GM12878 (cell line): Measurements from ENCODE around the gene SIK3. TPM values are rescaled to one million over a fixed set of nuclear protein-coding genes. Genes with fewer than 3 reads are reported as not detected.

Source experiments
- ATAC-seq: fragments of 200-7000 bp; cut with Tn5 transposase; 3 replicates; pipeline ENCODE4 v1.9.1; 2020; ENCODE audit warnings: mild to moderate bottlenecking, moderate library complexity
- BruUV-seq: library from RNA; stranded (reverse); fragments of 400-500 nt; replicated peaks from 2 replicates; lab custom pipeline; 2021; lab: Mats Ljungman, UMichigan
- CTCF ChIA-PET: fragments of 300-600 bp; sonication (Branson Sonifier 250); formaldehyde crosslinking; extraction: SDS; loops from one replicate; lab custom pipeline; 2021; ENCODE audit warnings: inconsistent platforms; lab: Yijun Ruan, JAX
- POLR2A ChIA-PET: fragments of 350-600 bp; formaldehyde crosslinking; extraction: SDS; loops from one replicate; lab custom pipeline; 2021; ENCODE audit warnings: inconsistent platforms; lab: Charles Lee
- RAD21 ChIA-PET: fragments of 300-600 bp; sonication (Branson Sonifier 250); formaldehyde crosslinking; loops from one replicate; lab custom pipeline; 2023; ENCODE audit warnings: antibody characterized with exemption; ENCODE audit not compliant: unreplicated experiment; lab: Charles Lee
- SMC1A ChIA-PET: fragments of 300-600 bp; sonication (Branson Sonifier 250); formaldehyde crosslinking; loops from one replicate; lab custom pipeline; 2023; ENCODE audit not compliant: unreplicated experiment, uncharacterized antibody; lab: Charles Lee
- DNase-seq: peaks from one replicate; pipeline ENCODE4 v3.0.0-alpha.2; 2011; ENCODE audit warnings: low read depth, low spot score
- FAIRE-seq: peaks from 3 replicates; lab custom pipeline; 2011; peaks lifted over from hg19 to GRCh38; lab: Jason Lieb, UNC
- H2AFZ ChIP-seq: 2 replicates; pipeline ENCODE4 v1.6.0; 2011; ENCODE audit warnings: low read depth, low read length, control low read depth; ENCODE audit not compliant: control insufficient read depth
- H3K27ac ChIP-seq: 2 replicates; pipeline ENCODE4 v1.5.1; 2011; ENCODE audit warnings: control low read depth; ENCODE audit not compliant: control insufficient read depth, insufficient read depth
- H3K27me3 ChIP-seq, 2 experiments: replicated peaks in 1 of 2; 2 replicates each; pipeline versions ENCODE4 v1.6.0 to v1.6.1; 2011; ENCODE audit warnings: low read length in 1 of 2; ENCODE audit not compliant: control insufficient read depth in 2 of 2, insufficient read depth in 2 of 2
- H3K36me3 ChIP-seq, 2 experiments: 2 replicates each; pipeline ENCODE4 v1.5.1; 2011; ENCODE audit warnings: low read length in 1 of 2; ENCODE audit not compliant: control insufficient read depth in 2 of 2, insufficient read depth in 2 of 2
- H3K4me1 ChIP-seq: 2 replicates; pipeline ENCODE4 v1.6.1; 2011; ENCODE audit warnings: mild to moderate bottlenecking, low read length, moderate library complexity, mixed read lengths; ENCODE audit not compliant: control insufficient read depth, insufficient read depth
- H3K4me2 ChIP-seq: 2 replicates; pipeline ENCODE4 v1.6.0; 2011; ENCODE audit warnings: control low read depth; ENCODE audit not compliant: control insufficient read depth, insufficient read depth
- H3K4me3 ChIP-seq: fragments of 200-600 bp; sonication (generic); 2 replicates; pipeline ENCODE4 v1.5.1; 2016
- H3K79me2 ChIP-seq: 2 replicates; pipeline ENCODE4 v1.6.0; 2011; ENCODE audit warnings: low read length; ENCODE audit not compliant: control insufficient read depth, insufficient read depth
- H3K9ac ChIP-seq: 2 replicates; pipeline ENCODE4 v1.8.0; 2011; ENCODE audit warnings: low read length, control low read depth, mixed read lengths; ENCODE audit not compliant: control insufficient read depth, insufficient read depth
- H3K9me3 ChIP-seq: replicated peaks from 3 replicates; pipeline ENCODE4 v1.5.1; 2011; ENCODE audit warnings: mild to moderate bottlenecking, low read length; ENCODE audit not compliant: control insufficient read depth, insufficient read depth
- H4K20me1 ChIP-seq: 2 replicates; pipeline ENCODE4 v1.6.0; 2011; ENCODE audit not compliant: control insufficient read depth, insufficient read depth
- NR2F1 ChIP-seq: fragments of 450-650 bp; conservative IDR thresholded peaks from 2 replicates; pipeline ENCODE4 v1.6.1; 2017; ENCODE audit warnings: mild to moderate bottlenecking
- WGBS: methylation state at CpG from one replicate; pipeline ENCODE4 v1.1.6; 2016; ENCODE audit warnings: low lambda C conversion rate; ENCODE audit not compliant: insufficient replicate concordance, insufficient coverage; ENCODE audit errors: missing lambda C conversion rate; 5-methylcytosine and 5-hydroxymethylcytosine counted together
- in situ Hi-C: fragments of 300-500 bp; cut with MboI; formaldehyde crosslinking; loops from 9 replicates; pipeline ENCODE4 v1.14.3; 2018; ENCODE audit warnings: mixed read lengths
- intact Hi-C: fragments of 100-400 bp; cut with micrococcal nuclease; formaldehyde crosslinking; loops from one replicate; pipeline ENCODE4 v1.14.2; 2022; ENCODE audit not compliant: unreplicated experiment
- polyA plus RNA-seq, 11 experiments: library from polyadenylated mRNA; depleted of rRNA in 4 of 11; unstranded in 6 of 11; stranded (reverse) in 5 of 11; fragments of >200 nt; fragmentation: Nextera tagmentation in 4 of 11; fragmentation: Illumina TruSeq in 1 of 11; extraction: Ambion mirVana in 4 of 11; extraction: Trizol in 1 of 11; gene quantifications; 1 replicate in 1 of 11; 2 replicates in 10 of 11; pipeline versions ENCODE4 v1.2.1 to v1.2.3, GENCODE V29; 2011 to 2016; ENCODE audit warnings: inconsistent platforms in 2 of 11, missing spikeins in 2 of 11, low read depth in 1 of 11
- total RNA-seq, 4 experiments: library from RNA; depleted of rRNA in 3 of 4; stranded (reverse); fragments of >200 nt in 3 of 4; fragmentation: Illumina TruSeq in 1 of 4; extraction: Trizol in 1 of 4; gene quantifications; 2 replicates each; pipeline versions ENCODE4 v1.2.1 to v1.2.3, GENCODE V29; 2013 to 2021
- TF ChIP-seq, protein P1 (sequence below): IDR thresholded peaks from 2 replicates; pipeline ENCODE4 v1.6.1; 2012; ENCODE audit warnings: mild to moderate bottlenecking, low read depth, low read length
- TF ChIP-seq, protein P2 (sequence below): IDR thresholded peaks from 2 replicates; pipeline ENCODE4 v1.6.1; 2012; ENCODE audit warnings: low read length, inconsistent platforms

SIK3 gene
- total and polyA plus RNA-seq, 10 of the 15 experiments (the other 5 are each of a cell fraction or from before 2014, with no cell fraction given): 2.5 to 31.9 (median 11.1) TPM

DNA sequence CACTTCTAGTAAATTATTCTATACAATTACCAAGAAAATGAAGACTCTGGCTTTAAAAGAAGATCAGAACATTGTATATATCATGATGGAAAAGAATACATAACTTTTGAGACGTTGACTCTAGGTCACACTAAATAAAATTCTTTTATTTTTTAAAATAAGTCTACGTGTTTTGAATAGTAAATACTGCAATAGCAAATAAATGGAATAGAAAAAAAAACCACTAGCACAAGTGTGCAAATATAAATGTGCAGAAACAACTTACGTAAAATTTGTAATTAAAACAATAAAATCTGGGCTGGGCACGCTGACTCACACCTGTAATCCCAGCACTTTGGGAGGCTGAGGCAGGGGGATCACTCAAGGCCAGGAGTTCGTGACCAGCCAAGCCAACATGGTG, 17.9 kb downstream of the SIK3 start:
- FAIRE-seq: no peak
- no peak overlapping the region for H3K4me2 ChIP-seq
- no peak for DNase-seq
- no peak overlapping the region for H3K4me3 ChIP-seq
- RAD21 ChIA-PET: interaction anchor here (1.4 kb wide), 1 partner anchor 9 kb away, joined by 3 read pairs; no protein-coding TSS in a partner anchor
- in situ Hi-C loops: no loop called here
- CTCF ChIA-PET: no interaction called here
- H2AFZ ChIP-seq: no peak overlapping the region
- no peak overlapping the region for H3K27ac ChIP-seq
- no peaks in the 10 kb centered on the region for H4K20me1 ChIP-seq
- no peak for ATAC-seq
- H3K9ac ChIP-seq: no peak overlapping the region
- H3K79me2 ChIP-seq: peaks cover 63% of the 10 kb centered on the region
- H3K27me3 ChIP-seq: no peaks in the 10 kb centered on the region
- POLR2A ChIA-PET: no interaction called here
- BruUV-seq: no TSS peak
- peaks cover 22% of the 10 kb centered on the region for H3K4me1 ChIP-seq
- 94% methylated on average over 5 of the region's 5 CpGs for WGBS
- H3K9me3 ChIP-seq: no peaks in the 10 kb centered on the region
- 0 out of 4 replicates have a peak, but pooled peaks cover 0 to 1% of the 10 kb centered on the region in 2 experiments for H3K36me3 ChIP-seq
- intact Hi-C loops: no loop called here
- SMC1A ChIA-PET: interaction anchor here (1.0 to 5.3 kb wide), 3 partner anchors 9 to 150 kb away, joined by 3 to 29 read pairs (median 3); no protein-coding TSS in a partner anchor
- TF ChIP-seq, protein P1, sequence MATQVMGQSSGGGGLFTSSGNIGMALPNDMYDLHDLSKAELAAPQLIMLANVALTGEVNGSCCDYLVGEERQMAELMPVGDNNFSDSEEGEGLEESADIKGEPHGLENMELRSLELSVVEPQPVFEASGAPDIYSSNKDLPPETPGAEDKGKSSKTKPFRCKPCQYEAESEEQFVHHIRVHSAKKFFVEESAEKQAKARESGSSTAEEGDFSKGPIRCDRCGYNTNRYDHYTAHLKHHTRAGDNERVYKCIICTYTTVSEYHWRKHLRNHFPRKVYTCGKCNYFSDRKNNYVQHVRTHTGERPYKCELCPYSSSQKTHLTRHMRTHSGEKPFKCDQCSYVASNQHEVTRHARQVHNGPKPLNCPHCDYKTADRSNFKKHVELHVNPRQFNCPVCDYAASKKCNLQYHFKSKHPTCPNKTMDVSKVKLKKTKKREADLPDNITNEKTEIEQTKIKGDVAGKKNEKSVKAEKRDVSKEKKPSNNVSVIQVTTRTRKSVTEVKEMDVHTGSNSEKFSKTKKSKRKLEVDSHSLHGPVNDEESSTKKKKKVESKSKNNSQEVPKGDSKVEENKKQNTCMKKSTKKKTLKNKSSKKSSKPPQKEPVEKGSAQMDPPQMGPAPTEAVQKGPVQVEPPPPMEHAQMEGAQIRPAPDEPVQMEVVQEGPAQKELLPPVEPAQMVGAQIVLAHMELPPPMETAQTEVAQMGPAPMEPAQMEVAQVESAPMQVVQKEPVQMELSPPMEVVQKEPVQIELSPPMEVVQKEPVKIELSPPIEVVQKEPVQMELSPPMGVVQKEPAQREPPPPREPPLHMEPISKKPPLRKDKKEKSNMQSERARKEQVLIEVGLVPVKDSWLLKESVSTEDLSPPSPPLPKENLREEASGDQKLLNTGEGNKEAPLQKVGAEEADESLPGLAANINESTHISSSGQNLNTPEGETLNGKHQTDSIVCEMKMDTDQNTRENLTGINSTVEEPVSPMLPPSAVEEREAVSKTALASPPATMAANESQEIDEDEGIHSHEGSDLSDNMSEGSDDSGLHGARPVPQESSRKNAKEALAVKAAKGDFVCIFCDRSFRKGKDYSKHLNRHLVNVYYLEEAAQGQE: no peak
- TF ChIP-seq NR2F1: no peak
- TF ChIP-seq, protein P2, sequence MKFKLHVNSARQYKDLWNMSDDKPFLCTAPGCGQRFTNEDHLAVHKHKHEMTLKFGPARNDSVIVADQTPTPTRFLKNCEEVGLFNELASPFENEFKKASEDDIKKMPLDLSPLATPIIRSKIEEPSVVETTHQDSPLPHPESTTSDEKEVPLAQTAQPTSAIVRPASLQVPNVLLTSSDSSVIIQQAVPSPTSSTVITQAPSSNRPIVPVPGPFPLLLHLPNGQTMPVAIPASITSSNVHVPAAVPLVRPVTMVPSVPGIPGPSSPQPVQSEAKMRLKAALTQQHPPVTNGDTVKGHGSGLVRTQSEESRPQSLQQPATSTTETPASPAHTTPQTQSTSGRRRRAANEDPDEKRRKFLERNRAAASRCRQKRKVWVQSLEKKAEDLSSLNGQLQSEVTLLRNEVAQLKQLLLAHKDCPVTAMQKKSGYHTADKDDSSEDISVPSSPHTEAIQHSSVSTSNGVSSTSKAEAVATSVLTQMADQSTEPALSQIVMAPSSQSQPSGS: no peak
